ENCODE results near the gene PCK1.

The PCK1 gene

DNA sequence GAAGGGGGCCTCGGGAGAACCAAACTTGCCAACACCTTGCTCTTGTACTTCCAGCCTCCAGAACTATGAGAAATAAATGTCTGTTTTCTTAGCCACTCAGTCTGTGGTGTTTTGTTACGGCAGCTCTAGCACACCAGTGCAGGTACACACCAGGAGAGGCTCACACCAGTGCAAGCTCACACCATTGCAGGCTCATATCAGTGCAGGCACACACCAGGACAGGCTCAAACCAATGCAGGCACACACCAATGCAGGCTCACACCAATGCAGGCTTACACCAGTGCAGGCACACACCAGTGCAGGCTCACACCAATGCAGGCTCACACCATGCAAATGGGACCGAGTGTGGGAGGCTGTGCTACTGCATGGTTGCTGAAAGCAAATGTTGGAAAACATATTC is 31.1 kb upstream of the PCK1 start:
- Histone ChIP-seq H2AK5ac (ENCODE audit: low read length, severe bottlenecking) (no peak overlapping the region), H3K18ac (ENCODE audit: low read depth in 1 of 2, low read length in 2 of 2) (no peak overlapping the region), H3K14ac (ENCODE audit: low read length in 2 of 2) (no peak overlapping the region), H2BK120ac (ENCODE audit: low read depth, low read length) (no peak overlapping the region), H2BK5ac (ENCODE audit: low read depth, low read length, poor library complexity, severe bottlenecking) (no peak overlapping the region), H2BK12ac (ENCODE audit: low read length in 2 of 2) (no peak overlapping the region), H4K91ac (ENCODE audit: low read length) (no peak overlapping the region), H3K23ac (ENCODE audit: low read length in 2 of 2) (no peak overlapping the region), H3K4me1 (ENCODE audit: control insufficient read depth, insufficient read depth, low read depth, low read length) (peaks cover 2% of the 10 kb centered on the region), H3K36me3 (ENCODE audit: control insufficient read depth in 1 of 2, insufficient read depth in 2 of 2, low read depth in 1 of 2, low read length in 2 of 2) (no peaks in the 10 kb centered on the region), H3K27ac (ENCODE audit: low read length, poor library complexity, severe bottlenecking) (no peak overlapping the region), H3K4ac (ENCODE audit: low read depth in 1 of 2, low read length in 2 of 2) (no peak overlapping the region), H2BK15ac (ENCODE audit: low read depth, poor library complexity, severe bottlenecking) (no peak overlapping the region), H3K27me3 (ENCODE audit: control insufficient read depth in 1 of 2, insufficient read depth in 1 of 2, low read length in 2 of 2) (peaks cover 25 to 65% of the 10 kb centered on the region in 2 experiments), H3K4me2 (ENCODE audit: low read length, poor library complexity, severe bottlenecking) (no peak overlapping the region), H2AFZ (ENCODE audit: low read depth, low read length) (no peak overlapping the region), H3K4me3 (ENCODE audit: insufficient read depth in 1 of 2, low read depth in 1 of 2, low read length in 2 of 2) (no peak overlapping the region), H3K9me3 (ENCODE audit: control insufficient read depth, low read length) (no peaks in the 10 kb centered on the region), H4K8ac (ENCODE audit: low read length) (no peak overlapping the region), H3K9ac (ENCODE audit: low read length) (no peak overlapping the region), H3K79me1 (replicated peaks; ENCODE audit: low read length, poor library complexity, severe bottlenecking) (no peaks in the 10 kb centered on the region)
- 74% methylated on average over 3 of the region's 3 CpGs for WGBS
- no peak for DNase-seq

DNA sequence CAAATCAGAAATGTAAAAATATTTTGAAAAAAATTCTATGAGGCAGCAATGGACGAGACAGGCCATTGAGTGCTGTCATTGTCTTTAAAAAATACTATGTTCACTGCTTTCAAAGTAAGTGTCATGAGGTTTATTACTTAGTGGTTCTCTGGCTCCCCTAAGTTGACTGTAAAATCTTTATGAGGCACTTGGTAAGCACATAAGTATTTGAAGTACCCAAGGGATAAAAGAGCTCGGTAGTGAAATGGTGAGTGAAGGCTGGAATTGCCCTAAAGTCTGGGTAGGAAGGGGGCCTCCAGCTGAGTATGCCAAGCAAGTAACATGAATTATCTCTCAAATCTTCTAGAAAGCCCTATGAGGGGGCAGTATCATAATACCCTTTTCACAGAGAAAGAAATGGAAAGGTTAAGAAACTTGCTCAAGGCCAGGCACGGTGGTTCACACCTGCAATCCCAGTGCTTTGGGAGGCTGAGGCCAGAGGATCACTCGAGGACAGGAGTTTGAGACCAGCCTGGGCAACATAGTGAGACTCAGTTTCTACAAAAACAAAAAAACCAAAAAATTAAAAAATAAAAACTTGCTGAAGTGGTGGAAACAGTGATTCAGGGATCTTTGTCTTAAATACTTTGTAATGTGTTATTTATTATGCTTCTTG is 30.5 kb upstream of the PCK1 start:
- no peaks in the 10 kb centered on the region for H3K79me1 ChIP-seq (replicated peaks; ENCODE audit: low read length, poor library complexity, severe bottlenecking)
- H3K9ac ChIP-seq (ENCODE audit: low read length), result no peak overlapping the region

DNA sequence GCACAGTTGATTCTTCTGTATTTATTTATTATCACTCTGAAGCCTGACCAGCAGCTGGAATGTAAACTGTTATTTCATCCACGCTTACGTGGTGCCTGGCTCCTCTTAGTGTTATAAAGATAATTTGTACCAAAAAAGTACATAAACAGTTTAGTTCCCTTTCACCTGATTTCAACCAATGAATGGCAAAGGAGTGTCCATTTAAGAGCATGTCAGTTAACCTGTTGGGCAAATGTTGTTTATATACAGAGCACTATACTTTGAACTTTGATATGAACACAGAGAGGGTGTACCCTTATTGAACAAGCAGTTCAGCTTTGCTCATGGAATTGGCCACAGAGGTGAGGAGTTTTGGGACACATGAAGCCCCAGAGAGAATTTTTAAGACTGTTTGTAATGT is 28.8 kb upstream of the PCK1 start:
- H3K9ac ChIP-seq (ENCODE audit: low read length), result no peak overlapping the region
- WGBS, result no CpG with 5 or more reads among the region's 2 CpGs

More for the DNA sequence above, 30.5 kb upstream of the PCK1 start:
- H3K4me3 ChIP-seq (ENCODE audit: insufficient read depth in 1 of 2, low read depth in 1 of 2, low read length in 2 of 2), result no peak overlapping the region
- H3K23ac ChIP-seq (ENCODE audit: low read length in 2 of 2), result no peak overlapping the region
- H2BK12ac ChIP-seq (ENCODE audit: low read length in 2 of 2), result no peak overlapping the region
- H3K4me2 ChIP-seq (ENCODE audit: low read length, poor library complexity, severe bottlenecking), result no peak overlapping the region
- H4K8ac ChIP-seq (ENCODE audit: low read length), result no peak overlapping the region
- DNase-seq, result no peak
- 67% methylated on average over 4 of the region's 4 CpGs for WGBS
- peaks cover 2% of the 10 kb centered on the region for H3K4me1 ChIP-seq (ENCODE audit: control insufficient read depth, insufficient read depth, low read depth, low read length)
- H4K91ac ChIP-seq (ENCODE audit: low read length), result no peak overlapping the region
- H2BK120ac ChIP-seq (ENCODE audit: low read depth, low read length), result no peak overlapping the region
- H2BK5ac ChIP-seq (ENCODE audit: low read depth, low read length, poor library complexity, severe bottlenecking), result no peak overlapping the region
- H2AK5ac ChIP-seq (ENCODE audit: low read length, severe bottlenecking), result no peak overlapping the region
- H3K36me3 ChIP-seq (ENCODE audit: control insufficient read depth in 1 of 2, insufficient read depth in 2 of 2, low read depth in 1 of 2, low read length in 2 of 2), result no peaks in the 10 kb centered on the region
- peaks cover 2% of the 10 kb centered on the region for H3K9me3 ChIP-seq (ENCODE audit: control insufficient read depth, low read length)
- no peak overlapping the region for H3K27ac ChIP-seq (ENCODE audit: low read length, poor library complexity, severe bottlenecking)
- no peak overlapping the region for H2AFZ ChIP-seq (ENCODE audit: low read depth, low read length)
- H2BK15ac ChIP-seq (ENCODE audit: low read depth, poor library complexity, severe bottlenecking), result no peak overlapping the region
- H3K14ac ChIP-seq (ENCODE audit: low read length in 2 of 2), result no peak overlapping the region
- H3K4ac ChIP-seq (ENCODE audit: low read depth in 1 of 2, low read length in 2 of 2), result no peak overlapping the region
- H3K27me3 ChIP-seq (ENCODE audit: control insufficient read depth in 1 of 2, insufficient read depth in 1 of 2, low read length in 2 of 2), result peaks cover 29 to 71% of the 10 kb centered on the region in 2 experiments
- H3K18ac ChIP-seq (ENCODE audit: low read depth in 1 of 2, low read length in 2 of 2), result no peak overlapping the region

DNA sequence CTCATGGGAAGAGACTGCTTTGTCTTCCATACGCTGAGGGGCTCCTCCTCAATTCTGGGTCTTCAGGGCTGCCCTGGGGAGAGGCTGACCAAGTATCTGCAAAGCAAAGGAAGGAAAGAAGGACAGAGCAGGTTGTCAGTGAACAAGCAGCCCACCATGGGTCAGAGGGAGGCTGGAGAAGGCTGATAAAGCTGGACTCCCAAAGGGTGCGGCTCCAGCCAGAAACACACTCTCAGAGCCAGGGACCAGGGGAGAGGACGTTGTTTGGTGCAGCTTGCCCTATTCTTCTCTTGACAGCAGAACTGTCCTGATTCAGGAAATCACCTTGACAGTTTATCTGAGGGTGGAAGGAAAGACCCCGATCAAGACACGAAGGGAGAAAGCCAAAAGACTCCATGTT is 25.6 kb upstream of the PCK1 start:
- Histone ChIP-seq H3K4me3 (ENCODE audit: insufficient read depth in 1 of 2, low read depth in 1 of 2, low read length in 2 of 2) (no peak overlapping the region), H3K14ac (ENCODE audit: low read length in 2 of 2) (no peak overlapping the region), H3K9me3 (ENCODE audit: control insufficient read depth, low read length) (peaks cover 13% of the 10 kb centered on the region), H4K8ac (ENCODE audit: low read length) (no peak overlapping the region), H3K9ac (ENCODE audit: low read length) (no peak overlapping the region), H3K27ac (ENCODE audit: low read length, poor library complexity, severe bottlenecking) (no peak overlapping the region), H2BK120ac (ENCODE audit: low read depth, low read length) (no peak overlapping the region), H2BK15ac (ENCODE audit: low read depth, poor library complexity, severe bottlenecking) (no peak overlapping the region), H3K18ac (ENCODE audit: low read depth in 1 of 2, low read length in 2 of 2) (no peak overlapping the region), H3K4ac (ENCODE audit: low read depth in 1 of 2, low read length in 2 of 2) (no peak overlapping the region), H4K91ac (ENCODE audit: low read length) (no peak overlapping the region), H2AK5ac (ENCODE audit: low read length, severe bottlenecking) (no peak overlapping the region), H3K23ac (ENCODE audit: low read length in 2 of 2) (no peak overlapping the region), H2BK5ac (ENCODE audit: low read depth, low read length, poor library complexity, severe bottlenecking) (no peak overlapping the region), H2AFZ (ENCODE audit: low read depth, low read length) (no peak overlapping the region), H3K4me2 (ENCODE audit: low read length, poor library complexity, severe bottlenecking) (no peak overlapping the region), H2BK12ac (ENCODE audit: low read length in 2 of 2) (no peak overlapping the region), H3K79me1 (replicated peaks; ENCODE audit: low read length, poor library complexity, severe bottlenecking) (no peaks in the 10 kb centered on the region), H3K36me3 (ENCODE audit: control insufficient read depth in 1 of 2, insufficient read depth in 2 of 2, low read depth in 1 of 2, low read length in 2 of 2) (no peaks in the 10 kb centered on the region), H3K4me1 (ENCODE audit: control insufficient read depth, insufficient read depth, low read depth, low read length) (no peaks in the 10 kb centered on the region), H3K27me3 (ENCODE audit: control insufficient read depth in 1 of 2, insufficient read depth in 1 of 2, low read length in 2 of 2) (peaks cover 18 to 74% of the 10 kb centered on the region in 2 experiments)
- DNase-seq, result no peak
- 80% methylated on average over 5 of the region's 5 CpGs for WGBS

More for the DNA sequence above, 28.8 kb upstream of the PCK1 start:
- no peaks in the 10 kb centered on the region for H3K36me3 ChIP-seq (ENCODE audit: control insufficient read depth in 1 of 2, insufficient read depth in 2 of 2, low read depth in 1 of 2, low read length in 2 of 2)
- no peaks in the 10 kb centered on the region for H3K79me1 ChIP-seq (replicated peaks; ENCODE audit: low read length, poor library complexity, severe bottlenecking)
- H2BK12ac ChIP-seq (ENCODE audit: low read length in 2 of 2), result no peak overlapping the region
- DNase-seq, result no peak
- no peak overlapping the region for H3K23ac ChIP-seq (ENCODE audit: low read length in 2 of 2)
- H2AFZ ChIP-seq (ENCODE audit: low read depth, low read length), result no peak overlapping the region
- H3K9me3 ChIP-seq (ENCODE audit: control insufficient read depth, low read length), result peaks cover 2% of the 10 kb centered on the region
- H2BK5ac ChIP-seq (ENCODE audit: low read depth, low read length, poor library complexity, severe bottlenecking), result no peak overlapping the region
- no peak overlapping the region for H3K14ac ChIP-seq (ENCODE audit: low read length in 2 of 2)
- no peak overlapping the region for H3K27ac ChIP-seq (ENCODE audit: low read length, poor library complexity, severe bottlenecking)
- no peak overlapping the region for H3K4me2 ChIP-seq (ENCODE audit: low read length, poor library complexity, severe bottlenecking)
- H4K8ac ChIP-seq (ENCODE audit: low read length), result no peak overlapping the region
- no peak overlapping the region for H3K4ac ChIP-seq (ENCODE audit: low read depth in 1 of 2, low read length in 2 of 2)
- no peak overlapping the region for H2AK5ac ChIP-seq (ENCODE audit: low read length, severe bottlenecking)
- no peak overlapping the region for H3K18ac ChIP-seq (ENCODE audit: low read depth in 1 of 2, low read length in 2 of 2)
- no peak overlapping the region for H4K91ac ChIP-seq (ENCODE audit: low read length)
- peaks cover 29 to 86% of the 10 kb centered on the region in 2 experiments for H3K27me3 ChIP-seq (ENCODE audit: control insufficient read depth in 1 of 2, insufficient read depth in 1 of 2, low read length in 2 of 2)
- H3K4me1 ChIP-seq (ENCODE audit: control insufficient read depth, insufficient read depth, low read depth, low read length), result peaks cover 2% of the 10 kb centered on the region
- H2BK15ac ChIP-seq (ENCODE audit: low read depth, poor library complexity, severe bottlenecking), result no peak overlapping the region
- H3K4me3 ChIP-seq (ENCODE audit: insufficient read depth in 1 of 2, low read depth in 1 of 2, low read length in 2 of 2), result no peak overlapping the region
- no peak overlapping the region for H2BK120ac ChIP-seq (ENCODE audit: low read depth, low read length)

Data from mesenchymal stem cell (in vitro differentiated cells and primary cell).